Measurements from ENCODE around the gene CDC6. TPM values are rescaled to one million over a fixed set of nuclear protein-coding genes. Genes with fewer than 3 reads are reported as not detected.

CDC6 gene
- total and polyA plus RNA-seq, 2 donors (not counting 3 experiments of a cell fraction or from before 2014, with no cell fraction given) = 15.5 to 55.2 TPM

DNA sequence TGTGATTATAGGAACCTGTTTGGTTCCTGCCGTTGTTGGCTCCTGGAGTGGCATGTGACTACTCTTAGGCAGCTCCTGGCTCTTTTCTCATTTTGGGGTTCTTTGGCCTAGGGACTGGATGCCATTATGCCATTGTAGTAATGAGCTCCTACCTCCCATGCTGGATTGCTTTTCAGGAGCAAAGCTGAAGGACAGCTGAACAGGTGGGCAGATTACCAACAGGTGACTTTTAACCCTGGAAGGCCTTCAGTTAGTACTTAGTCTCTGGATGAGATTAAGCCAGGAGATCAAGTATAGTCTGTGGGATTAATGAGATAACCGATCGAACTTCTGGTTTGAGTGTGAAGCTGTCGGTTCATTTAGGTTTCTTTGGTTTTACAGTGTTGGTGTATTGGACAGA lies 43.4 kb upstream of the CDC6 start:
- Histone ChIP-seq H3K9ac (replicated peaks; ENCODE audit: extremely low read depth, insufficient read depth, low read length) (no peak overlapping the region), H3K36me3 (ENCODE audit: control insufficient read depth in 2 of 2, extremely low read depth in 1 of 2, insufficient read depth in 2 of 2, low read length in 2 of 2) (no peaks in the 10 kb centered on the region), H3K4me1 (ENCODE audit: control insufficient read depth, extremely low read depth, insufficient read depth, low read length) (no peaks in the 10 kb centered on the region), H3K79me2 (ENCODE audit: control insufficient read depth, insufficient read depth, low read length) (peaks cover 64% of the 10 kb centered on the region), H3K4me2 (ENCODE audit: insufficient read depth, low read length) (no peak overlapping the region), H4K20me1 (replicated peaks; ENCODE audit: control insufficient read depth, extremely low read depth, insufficient read depth, low read length) (peaks cover 2% of the 10 kb centered on the region), H2AFZ (ENCODE audit: low read depth, low read length) (no peak overlapping the region), H3K27ac (ENCODE audit: insufficient read depth, low read depth, low read length) (no peak overlapping the region), H3K4me3 (replicated peaks in 1 of 3; ENCODE audit: insufficient read depth in 1 of 3, low read depth in 1 of 3, low read length in 3 of 3) (no peak overlapping the region), H3K9me1 (replicated peaks; ENCODE audit: control insufficient read depth, extremely low read depth, insufficient read depth, low read length) (no peaks in the 10 kb centered on the region), H3K9me3 (replicated peaks; ENCODE audit: control insufficient read depth, insufficient read depth, low read length) (no peaks in the 10 kb centered on the region), H3K27me3 (ENCODE audit: control insufficient read depth in 2 of 2, insufficient read depth in 2 of 2, low read length in 2 of 2) (no peaks in the 10 kb centered on the region)
- intact Hi-C loops (cut with micrococcal nuclease) = no loop called here
- no peak for FAIRE-seq
- no peak for DNase-seq (ENCODE audit: low read depth, low spot score)
- POLR2A ChIA-PET = no interaction called here
- CTCF ChIA-PET = interaction anchor here (1.0 to 1.2 kb wide), 3 partner anchors 24 to 26 kb away, joined by 3 read pairs; partner anchors contain the start of gene WIPF2
- dilution Hi-C loops (cut with MboI; ENCODE audit: extremely low pct_ligation_motif_present, low sequenced_read_pairs) = no loop called here
- BruUV-seq (replicated peaks) = no TSS peak
- no peak for TF ChIP-seq MYC (IDR thresholded peaks at IDR 0.05; ENCODE audit: low read depth, low read length)
- no peak for TF ChIP-seq GATA2 (IDR thresholded peaks at IDR 0.05; ENCODE audit: insufficient read depth, insufficient read length, low read depth, low read length)
- TF ChIP-seq POLR2A (IDR thresholded peaks at IDR 0.05; ENCODE audit: low read depth, low read length) = no peak
- TF ChIP-seq, protein P1, sequence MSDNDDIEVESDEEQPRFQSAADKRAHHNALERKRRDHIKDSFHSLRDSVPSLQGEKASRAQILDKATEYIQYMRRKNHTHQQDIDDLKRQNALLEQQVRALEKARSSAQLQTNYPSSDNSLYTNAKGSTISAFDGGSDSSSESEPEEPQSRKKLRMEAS (IDR thresholded peaks at IDR 0.05; ENCODE audit: insufficient read depth, insufficient read length) = no peak
- no peak for TF ChIP-seq POLR2AphosphoS5 (IDR thresholded peaks at IDR 0.05; ENCODE audit: insufficient read depth, low read depth, low read length)
- TF ChIP-seq EZH2 (IDR thresholded peaks at IDR 0.05; ENCODE audit: borderline replicate concordance, low read depth, low read length, severe bottlenecking) = no peak
- no peak for TF ChIP-seq FOS (IDR thresholded peaks at IDR 0.05; ENCODE audit: borderline replicate concordance, insufficient read depth, low read length)
- TF ChIP-seq, protein P2, sequence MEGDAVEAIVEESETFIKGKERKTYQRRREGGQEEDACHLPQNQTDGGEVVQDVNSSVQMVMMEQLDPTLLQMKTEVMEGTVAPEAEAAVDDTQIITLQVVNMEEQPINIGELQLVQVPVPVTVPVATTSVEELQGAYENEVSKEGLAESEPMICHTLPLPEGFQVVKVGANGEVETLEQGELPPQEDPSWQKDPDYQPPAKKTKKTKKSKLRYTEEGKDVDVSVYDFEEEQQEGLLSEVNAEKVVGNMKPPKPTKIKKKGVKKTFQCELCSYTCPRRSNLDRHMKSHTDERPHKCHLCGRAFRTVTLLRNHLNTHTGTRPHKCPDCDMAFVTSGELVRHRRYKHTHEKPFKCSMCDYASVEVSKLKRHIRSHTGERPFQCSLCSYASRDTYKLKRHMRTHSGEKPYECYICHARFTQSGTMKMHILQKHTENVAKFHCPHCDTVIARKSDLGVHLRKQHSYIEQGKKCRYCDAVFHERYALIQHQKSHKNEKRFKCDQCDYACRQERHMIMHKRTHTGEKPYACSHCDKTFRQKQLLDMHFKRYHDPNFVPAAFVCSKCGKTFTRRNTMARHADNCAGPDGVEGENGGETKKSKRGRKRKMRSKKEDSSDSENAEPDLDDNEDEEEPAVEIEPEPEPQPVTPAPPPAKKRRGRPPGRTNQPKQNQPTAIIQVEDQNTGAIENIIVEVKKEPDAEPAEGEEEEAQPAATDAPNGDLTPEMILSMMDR (IDR thresholded peaks at IDR 0.05; ENCODE audit: extremely low read depth in 1 of 2, insufficient read depth in 1 of 2, low read depth in 1 of 2, low read length in 2 of 2) = no peak
- no peak for TF ChIP-seq JUN (IDR thresholded peaks at IDR 0.05; ENCODE audit: borderline replicate concordance, insufficient read depth, insufficient read length, low read depth)

Data from endothelial cell of umbilical vein (primary cell).